B cell (primary cell): ENCODE results near the gene CMTR1. TPM values are rescaled to one million over a fixed set of nuclear protein-coding genes. Genes with fewer than 3 reads are reported as not detected.

Experiments
- ATAC-seq: fragments of 200-7000 bp; cut with Tn5 transposase; one replicate; pipeline ENCODE4 v1.10.0; 2021; ENCODE audit warnings: low read depth, mild to moderate bottlenecking, moderate number of reproducible peaks, moderate library complexity
- CTCF ChIA-PET: fragments of 350-600 bp; sonication (Branson Sonifier 250); formaldehyde crosslinking; loops from one replicate; lab custom pipeline; 2021; ENCODE audit warnings: antibody characterized with exemption, inconsistent platforms; lab: Charles Lee
- POLR2A ChIA-PET: fragments of 350-600 bp; sonication (Branson Sonifier 250); formaldehyde crosslinking; loops from one replicate; lab custom pipeline; 2021; ENCODE audit warnings: antibody characterized with exemption; lab: Charles Lee
- DNase-seq: peaks from one replicate; pipeline ENCODE4 v3.0.0; 2013
- H2AFZ ChIP-seq: 2 replicates; pipeline ENCODE4 v1.6.1; 2012; ENCODE audit warnings: mild to moderate bottlenecking, low read depth, low read length; ENCODE audit not compliant: insufficient read depth, poor library complexity, severe bottlenecking
- H3K27ac ChIP-seq, 2 donors: 1 replicate in 1 of 2; 2 replicates in 1 of 2; pipeline ENCODE4 v1.5.1; 2012 to 2013; ENCODE audit warnings: low read length in 2 of 2, mild to moderate bottlenecking in 2 of 2, moderate library complexity in 1 of 2
- H3K27me3 ChIP-seq, 4 experiments: fragments of 200-600 bp in 1 of 4; sonication (generic) in 1 of 4; replicated peaks in 1 of 4; 1 replicate in 2 of 4; 2 replicates in 2 of 4; pipeline versions ENCODE4 v1.6.1 to v1.7.0; 2013 to 2016; ENCODE audit warnings: low read length in 3 of 4, mild to moderate bottlenecking in 2 of 4, mixed read lengths in 1 of 4, moderate library complexity in 1 of 4; ENCODE audit not compliant: insufficient read depth in 4 of 4, control insufficient read depth in 3 of 4; ENCODE audit errors: control extremely low read depth in 1 of 4
- H3K36me3 ChIP-seq, 2 experiments: replicated peaks in 1 of 2; 1 replicate in 1 of 2; 2 replicates in 1 of 2; pipeline versions ENCODE4 v1.6.1 to v1.7.1; 2013; ENCODE audit warnings: low read length in 1 of 2; ENCODE audit not compliant: insufficient read depth in 2 of 2, control insufficient read depth in 1 of 2; ENCODE audit errors: control extremely low read depth in 1 of 2, extremely low read depth in 1 of 2
- H3K4me1 ChIP-seq, 2 donors: fragments of 200-600 bp in 1 of 2; sonication (generic) in 1 of 2; 1 replicate in 1 of 2; 2 replicates in 1 of 2; pipeline versions ENCODE4 v1.5.1 to v1.6.1; 2013 to 2017; ENCODE audit warnings: low read length in 2 of 2; ENCODE audit not compliant: control insufficient read depth in 2 of 2, insufficient read depth in 2 of 2
- H3K4me2 ChIP-seq: replicated peaks from 2 replicates; pipeline ENCODE3; 2012; ENCODE audit warnings: mild to moderate bottlenecking, low read depth, low read length; ENCODE audit not compliant: poor library complexity, severe bottlenecking
- H3K4me3 ChIP-seq, 5 experiments: fragments of 200-600 bp in 1 of 5; sonication (generic) in 1 of 5; 1 replicate in 3 of 5; 2 replicates in 2 of 5; pipeline versions ENCODE4 v1.5.1 to v1.7.0; 2011 to 2016; ENCODE audit warnings: low read length in 4 of 5, mild to moderate bottlenecking in 4 of 5, low read depth in 2 of 5, control low read depth in 1 of 5, moderate library complexity in 1 of 5; ENCODE audit not compliant: insufficient read depth in 1 of 5; ENCODE audit errors: control extremely low read depth in 1 of 5, extremely low read depth in 1 of 5
- H3K79me2 ChIP-seq: fragments of 200-600 bp; sonication (generic); one replicate; pipeline ENCODE4 v1.6.0; 2016; ENCODE audit warnings: low read length; ENCODE audit not compliant: control insufficient read depth, insufficient read depth
- H3K9ac ChIP-seq: fragments of 200-600 bp; sonication (generic); 2 replicates; pipeline ENCODE4 v1.6.1; 2017; ENCODE audit warnings: mild to moderate bottlenecking, low read length, moderate library complexity
- H3K9me3 ChIP-seq, 3 donors: one replicate each; pipeline versions ENCODE4 v1.6.1 to v1.7.1; 2013; ENCODE audit warnings: low read length in 2 of 3; ENCODE audit not compliant: control insufficient read depth in 2 of 3, insufficient read depth in 1 of 3; ENCODE audit errors: control extremely low read depth in 1 of 3
- H4K20me1 ChIP-seq: 2 replicates; pipeline ENCODE4 v1.6.0; 2012; ENCODE audit warnings: mild to moderate bottlenecking, low read length; ENCODE audit not compliant: insufficient read depth, control insufficient read depth, poor library complexity, severe bottlenecking
- H3K27ac Mint-ChIP-seq: one replicate; pipeline ENCODE4 v1.8.0; 2021; ENCODE audit warnings: mixed read lengths
- H3K27me3 Mint-ChIP-seq: one replicate; pipeline ENCODE4 v1.8.0; 2021; ENCODE audit warnings: mixed read lengths
- H3K4me1 Mint-ChIP-seq: one replicate; pipeline ENCODE4 v1.8.0; 2021; ENCODE audit warnings: mixed read lengths
- H3K4me3 Mint-ChIP-seq: one replicate; pipeline ENCODE4 v1.8.0; 2021; ENCODE audit warnings: mixed read lengths
- H3K9me3 Mint-ChIP-seq: one replicate; pipeline ENCODE4 v1.8.0; 2022; ENCODE audit warnings: mixed read lengths; ENCODE audit not compliant: insufficient read depth
- CTCF ChIP-seq: fragments of 200-600 bp; IDR thresholded peaks from one replicate; pipeline ENCODE4 v1.8.0; 2022; ENCODE audit warnings: antibody characterized with exemption, mild to moderate bottlenecking
- EZH2 ChIP-seq: IDR thresholded peaks from 2 replicates; pipeline ENCODE4 v1.6.1; 2012; ENCODE audit warnings: borderline replicate concordance, low read depth, mild to moderate bottlenecking, moderate library complexity, low read length; ENCODE audit not compliant: insufficient read depth, poor library complexity, severe bottlenecking
- WGBS: methylation state at CpG from one replicate; pipeline ENCODE4 v1.1.5; 2013; ENCODE audit warnings: missing lambda C conversion rate; ENCODE audit not compliant: insufficient coverage; 5-methylcytosine and 5-hydroxymethylcytosine counted together
- intact Hi-C: fragments of 100-400 bp; cut with micrococcal nuclease; formaldehyde crosslinking; loops from one replicate; pipeline ENCODE4 v1.10.0; 2022
- polyA plus RNA-seq: library from polyadenylated mRNA; depleted of rRNA; stranded (reverse); fragments of >200 nt; gene quantifications from 2 replicates; pipeline ENCODE4 v1.2.3, GENCODE V29; 2012
- total RNA-seq, 2 donors: library from RNA; stranded (reverse); fragments of 120-200 nt in 1 of 2; gene quantifications; 1 replicate in 1 of 2; 2 replicates in 1 of 2; pipeline versions ENCODE4 v1.2.3 to v1.2.4, GENCODE V29; 2013 to 2022

Gene CMTR1
- total and polyA plus RNA-seq, 2 donors (not counting 1 experiment from before 2014, with no cell fraction given) = 46.0 to 82.9 TPM

GRCh38 chr6:37507690-37508421, 74.8 kb downstream of the CMTR1 start:
- DNase-seq = no peak
- Mint-ChIP-seq H3K4me3 (no peak overlapping the region), H3K4me1 (peaks cover 21% of the 10 kb centered on the region), H3K27me3 (no peaks in the 10 kb centered on the region), H3K9me3 (no peaks in the 10 kb centered on the region), H3K27ac (no peak overlapping the region)
- Histone ChIP-seq H3K4me2 (no peak overlapping the region), H3K79me2 (no peaks in the 10 kb centered on the region), H3K27ac (no peak overlapping the region), H4K20me1 (no peaks in the 10 kb centered on the region), H3K9ac (no peak overlapping the region), H3K4me3 (no peak overlapping the region), H3K4me1 (peaks cover 19 to 24% of the 10 kb centered on the region in 2 donors), H3K36me3 (no peaks in the 10 kb centered on the region), H3K27me3 (peaks cover 0 to 4% (median 0%) of the 10 kb centered on the region in 4 experiments), H3K9me3 (no peaks in the 10 kb centered on the region), H2AFZ (no peak overlapping the region)
- WGBS = no CpG with 5 or more reads among the region's 4 CpGs
- intact Hi-C loops = no loop called here
- POLR2A ChIA-PET = no interaction called here
- CTCF ChIA-PET = interaction anchor here (1.0 to 1.4 kb wide), 3 partner anchors 23 to 58 kb away, joined by 3 to 4 read pairs (median 3); no protein-coding TSS in a partner anchor
- TF ChIP-seq CTCF = no peak
- no peak for TF ChIP-seq EZH2
- ATAC-seq = no peak

GRCh38 chr6:37511201-37511600, 78.2 kb downstream of the CMTR1 start:
- H3K27me3 ChIP-seq = peaks cover 0 to 7% (median 0%) of the 10 kb centered on the region in 4 experiments
- CTCF ChIA-PET = interaction anchor here (1.4 kb wide), 1 partner anchor 9 kb away, joined by 3 read pairs; no protein-coding TSS in a partner anchor
- peaks cover 4% of the 10 kb centered on the region for H3K27me3 Mint-ChIP-seq
- H3K27ac ChIP-seq = no peak overlapping the region
- no peak overlapping the region for H2AFZ ChIP-seq
- intact Hi-C loops = no loop called here
- H3K79me2 ChIP-seq = no peaks in the 10 kb centered on the region
- H3K9ac ChIP-seq = no peak overlapping the region
- no peak overlapping the region for H3K4me2 ChIP-seq
- no peak overlapping the region for H3K27ac Mint-ChIP-seq
- H3K4me1 Mint-ChIP-seq = peaks cover 12% of the 10 kb centered on the region
- H3K36me3 ChIP-seq = no peaks in the 10 kb centered on the region
- H3K4me1 ChIP-seq = peaks cover 12 to 21% of the 10 kb centered on the region in 2 donors
- POLR2A ChIA-PET = no interaction called here
- H3K9me3 Mint-ChIP-seq = no peaks in the 10 kb centered on the region
- WGBS = 98% methylated on average over 5 of the region's 5 CpGs
- TF ChIP-seq EZH2 = no peak
- no peak for TF ChIP-seq CTCF
- ATAC-seq (no peak), DNase-seq (no peak)
- no peaks in the 10 kb centered on the region for H3K9me3 ChIP-seq
- no peak overlapping the region for H3K4me3 ChIP-seq
- H3K4me3 Mint-ChIP-seq = no peak overlapping the region
- H4K20me1 ChIP-seq = no peaks in the 10 kb centered on the region
